ENCODE data around the gene TUT1.
A peak's percentile ranks its signal among the peaks of the same experiment; 100 is the strongest.

Gene TUT1

GRCh38 chr11:62554387-62555167 is 36.7 kb downstream of the TUT1 start:
- H3K4me2 ChIP-seq (ENCODE audit: insufficient read depth, low read length, poor library complexity, severe bottlenecking), result no peak overlapping the region
- H3K9me3 ChIP-seq (replicated peaks in 1 of 2; ENCODE audit: control insufficient read depth in 2 of 2, insufficient read depth in 1 of 2, low read depth in 1 of 2, low read length in 2 of 2), result no peaks in the 10 kb centered on the region
- no peak overlapping the region for H2AFZ ChIP-seq (ENCODE audit: low read length)
- H2BK120ac ChIP-seq (ENCODE audit: low read depth, low read length), result no peak overlapping the region
- H3K27me3 ChIP-seq (ENCODE audit: control insufficient read depth in 3 of 3, insufficient read depth in 3 of 3, low read depth in 1 of 3, low read length in 3 of 3), result no peaks in the 10 kb centered on the region
- no peak overlapping the region for H4K91ac ChIP-seq (ENCODE audit: low read depth, low read length, poor library complexity)
- H3K27ac ChIP-seq (replicated peaks; ENCODE audit: low read length), result peak overlapping the region; percentile 88
- H3K4me3 ChIP-seq (ENCODE audit: low read length in 2 of 2), result no peak overlapping the region
- H4K8ac ChIP-seq (ENCODE audit: low read depth, low read length), result no peak overlapping the region
- H3K36me3 ChIP-seq (replicated peaks in 1 of 2; ENCODE audit: control insufficient read depth in 2 of 2, insufficient read depth in 2 of 2, low read length in 2 of 2), result peaks cover 17 to 35% of the 10 kb centered on the region in 2 donors
- H3K4me1 ChIP-seq (ENCODE audit: control insufficient read depth in 2 of 2, insufficient read depth in 1 of 2, low read depth in 1 of 2, low read length in 2 of 2), result peaks cover 41 to 45% of the 10 kb centered on the region in 2 donors
- no peak overlapping the region for H3K4ac ChIP-seq (ENCODE audit: low read length)
- DNase-seq (ENCODE audit: low spot score), result no peak
- peak overlapping the region; percentile 5 for H3K9ac ChIP-seq (ENCODE audit: low read depth, low read length, poor library complexity)
- no peaks in the 10 kb centered on the region for H3K79me1 ChIP-seq (ENCODE audit: low read depth, low read length)
- peak overlapping the region; percentile 12 for H2BK15ac ChIP-seq (ENCODE audit: low read length)
- WGBS, 2 donors (ENCODE audit: extremely low coverage in 2 of 2, insufficient read length in 2 of 2, insufficient replicate concordance in 1 of 2), result no CpG with 5 or more reads among the region's 7 CpGs
- H3K23ac ChIP-seq (ENCODE audit: low read depth, low read length, poor library complexity), result no peak overlapping the region
- peak overlapping the region; percentile 93 for H3K18ac ChIP-seq (ENCODE audit: low read length)
- H2BK12ac ChIP-seq (ENCODE audit: low read length), result no peak overlapping the region
- peak overlapping the region; percentile 72 for H2AK5ac ChIP-seq (ENCODE audit: low read depth, low read length)
- H3K14ac ChIP-seq (ENCODE audit: low read length), result peak overlapping the region; percentile 10
- H2BK5ac ChIP-seq (ENCODE audit: low read length), result peak overlapping the region; percentile 31

- H3K23ac ChIP-seq (ENCODE audit: low read depth, low read length, poor library complexity), result no peak overlapping the region
- H2AFZ ChIP-seq (ENCODE audit: low read length), result peak overlapping the region; percentile 83
- peak overlapping the region; percentile 72 for H2AK5ac ChIP-seq (ENCODE audit: low read depth, low read length)
- H3K4me3 ChIP-seq (ENCODE audit: low read length in 2 of 2), result no peak overlapping the region
- H3K9me3 ChIP-seq (replicated peaks in 1 of 2; ENCODE audit: control insufficient read depth in 2 of 2, insufficient read depth in 1 of 2, low read depth in 1 of 2, low read length in 2 of 2), result no peaks in the 10 kb centered on the region
- peaks cover 41 to 45% of the 10 kb centered on the region in 2 donors for H3K4me1 ChIP-seq (ENCODE audit: control insufficient read depth in 2 of 2, insufficient read depth in 1 of 2, low read depth in 1 of 2, low read length in 2 of 2)
- no peak for DNase-seq (ENCODE audit: low spot score)
- peak overlapping the region; percentile 18 for H2BK12ac ChIP-seq (ENCODE audit: low read length)
- H2BK5ac ChIP-seq (ENCODE audit: low read length), result peak overlapping the region; percentile 66
- peak overlapping the region; percentile 88 for H3K27ac ChIP-seq (replicated peaks; ENCODE audit: low read length)
- no peak overlapping the region for H3K4me2 ChIP-seq (ENCODE audit: insufficient read depth, low read length, poor library complexity, severe bottlenecking)
- peak overlapping the region; percentile 4 for H3K4ac ChIP-seq (ENCODE audit: low read length)
- peak overlapping the region; percentile 10 for H3K14ac ChIP-seq (ENCODE audit: low read length)
- no peaks in the 10 kb centered on the region for H3K79me1 ChIP-seq (ENCODE audit: low read depth, low read length)
- peaks cover 0 to 2% (median 0%) of the 10 kb centered on the region in 3 experiments for H3K27me3 ChIP-seq (ENCODE audit: control insufficient read depth in 3 of 3, insufficient read depth in 3 of 3, low read depth in 1 of 3, low read length in 3 of 3)
- peak overlapping the region; percentile 93 for H3K18ac ChIP-seq (ENCODE audit: low read length)
- H2BK15ac ChIP-seq (ENCODE audit: low read length), result peak overlapping the region; percentile 66
- peaks cover 12 to 28% of the 10 kb centered on the region in 2 donors for H3K36me3 ChIP-seq (replicated peaks in 1 of 2; ENCODE audit: control insufficient read depth in 2 of 2, insufficient read depth in 2 of 2, low read length in 2 of 2)
- no peak overlapping the region for H2BK120ac ChIP-seq (ENCODE audit: low read depth, low read length)
- peak overlapping the region; percentile 45 for H4K8ac ChIP-seq (ENCODE audit: low read depth, low read length)
- H3K9ac ChIP-seq (ENCODE audit: low read depth, low read length, poor library complexity), result peak overlapping the region; percentile 5
- WGBS, 2 donors (ENCODE audit: extremely low coverage in 2 of 2, insufficient read length in 2 of 2, insufficient replicate concordance in 1 of 2), result no CpG with 5 or more reads among the region's 8 CpGs
- no peak overlapping the region for H4K91ac ChIP-seq (ENCODE audit: low read depth, low read length, poor library complexity)
Measured at GRCh38 chr11:62553839-62554361, 37.4 kb downstream of the TUT1 start.

GRCh38 chr11:62553080-62553838 is 38.1 kb downstream of the TUT1 start:
- H2BK12ac ChIP-seq (ENCODE audit: low read length), result peak overlapping the region; percentile 96
- H3K9me3 ChIP-seq (replicated peaks in 1 of 2; ENCODE audit: control insufficient read depth in 2 of 2, insufficient read depth in 1 of 2, low read depth in 1 of 2, low read length in 2 of 2), result no peaks in the 10 kb centered on the region
- peaks cover 43 to 45% of the 10 kb centered on the region in 2 donors for H3K4me1 ChIP-seq (ENCODE audit: control insufficient read depth in 2 of 2, insufficient read depth in 1 of 2, low read depth in 1 of 2, low read length in 2 of 2)
- H2BK120ac ChIP-seq (ENCODE audit: low read depth, low read length), result peak overlapping the region; percentile 21
- peak overlapping the region; percentile 27 for H2AK5ac ChIP-seq (ENCODE audit: low read depth, low read length)
- H4K91ac ChIP-seq (ENCODE audit: low read depth, low read length, poor library complexity), result no peak overlapping the region
- H3K9ac ChIP-seq (ENCODE audit: low read depth, low read length, poor library complexity), result peak overlapping the region; percentile 38
- H3K27ac ChIP-seq (replicated peaks; ENCODE audit: low read length), result peak overlapping the region; percentile 88
- H3K4me3 ChIP-seq (ENCODE audit: low read length in 2 of 2), result no peak overlapping the region
- peaks cover 0 to 9% (median 0%) of the 10 kb centered on the region in 3 experiments for H3K27me3 ChIP-seq (ENCODE audit: control insufficient read depth in 3 of 3, insufficient read depth in 3 of 3, low read depth in 1 of 3, low read length in 3 of 3)
- no CpG with 5 or more reads among the region's 15 CpGs for WGBS, 2 donors (ENCODE audit: extremely low coverage in 2 of 2, insufficient read length in 2 of 2, insufficient replicate concordance in 1 of 2)
- no peak for DNase-seq (ENCODE audit: low spot score)
- H3K23ac ChIP-seq (ENCODE audit: low read depth, low read length, poor library complexity), result no peak overlapping the region
- peak overlapping the region; percentile 93 for H3K18ac ChIP-seq (ENCODE audit: low read length)
- H2AFZ ChIP-seq (ENCODE audit: low read length), result peak overlapping the region; percentile 83
- H3K4ac ChIP-seq (ENCODE audit: low read length), result peak overlapping the region; percentile 4
- peaks cover 9 to 22% of the 10 kb centered on the region in 2 donors for H3K36me3 ChIP-seq (replicated peaks in 1 of 2; ENCODE audit: control insufficient read depth in 2 of 2, insufficient read depth in 2 of 2, low read length in 2 of 2)
- peak overlapping the region; percentile 37 for H3K4me2 ChIP-seq (ENCODE audit: insufficient read depth, low read length, poor library complexity, severe bottlenecking)
- peak overlapping the region; percentile 66 for H2BK15ac ChIP-seq (ENCODE audit: low read length)
- no peaks in the 10 kb centered on the region for H3K79me1 ChIP-seq (ENCODE audit: low read depth, low read length)
- peak overlapping the region; percentile 66 for H2BK5ac ChIP-seq (ENCODE audit: low read length)
- H4K8ac ChIP-seq (ENCODE audit: low read depth, low read length), result peak overlapping the region; percentile 45
- H3K14ac ChIP-seq (ENCODE audit: low read length), result no peak overlapping the region

All from neuronal stem cell (in vitro differentiated cells).